GM12874 (cell line): ENCODE results near the gene KLF6.

Source experiments
- CTCF ChIP-seq: IDR thresholded peaks from 2 replicates; pipeline ENCODE4 v1.5.1; 2011; ENCODE audit warnings: low read depth, mild to moderate bottlenecking, control low read depth, low read length, moderate library complexity; ENCODE audit not compliant: insufficient read depth

KLF6 gene

GRCh38 chr10:3816995-3817394 is 32.0 kb upstream of the KLF6 start:
- no peak for TF ChIP-seq CTCF

- no peak for TF ChIP-seq CTCF
These were observed 29.8 kb upstream of the KLF6 start for GRCh38 chr10:3814838-3815220.

- TF ChIP-seq CTCF: no peak
These were observed 29.2 kb upstream of the KLF6 start for GRCh38 chr10:3813986-3814837.

GRCh38 chr10:3813267-3813666 is 28.3 kb upstream of the KLF6 start:
- no peak for TF ChIP-seq CTCF

DNA sequence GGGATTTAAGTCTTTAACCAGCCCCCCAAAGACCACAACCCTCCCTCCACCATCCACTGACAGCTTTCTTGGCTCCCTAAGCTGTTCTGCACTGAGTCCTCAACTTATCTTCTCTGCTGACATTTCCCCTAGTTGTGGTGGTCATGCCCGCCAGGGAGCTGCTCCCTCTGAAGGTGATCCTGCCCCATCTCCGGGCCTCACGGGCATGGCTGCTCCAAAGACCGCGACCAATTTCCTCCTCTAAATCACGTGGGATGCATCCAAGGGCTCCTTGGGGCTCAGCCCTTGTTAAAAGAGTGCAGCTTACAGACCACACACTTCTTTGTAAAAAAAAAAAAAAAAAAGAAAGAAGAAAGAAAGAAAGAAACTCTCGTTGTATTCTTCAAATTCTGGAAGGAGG is 27.1 kb upstream of the KLF6 start:
- TF ChIP-seq CTCF: no peak

DNA sequence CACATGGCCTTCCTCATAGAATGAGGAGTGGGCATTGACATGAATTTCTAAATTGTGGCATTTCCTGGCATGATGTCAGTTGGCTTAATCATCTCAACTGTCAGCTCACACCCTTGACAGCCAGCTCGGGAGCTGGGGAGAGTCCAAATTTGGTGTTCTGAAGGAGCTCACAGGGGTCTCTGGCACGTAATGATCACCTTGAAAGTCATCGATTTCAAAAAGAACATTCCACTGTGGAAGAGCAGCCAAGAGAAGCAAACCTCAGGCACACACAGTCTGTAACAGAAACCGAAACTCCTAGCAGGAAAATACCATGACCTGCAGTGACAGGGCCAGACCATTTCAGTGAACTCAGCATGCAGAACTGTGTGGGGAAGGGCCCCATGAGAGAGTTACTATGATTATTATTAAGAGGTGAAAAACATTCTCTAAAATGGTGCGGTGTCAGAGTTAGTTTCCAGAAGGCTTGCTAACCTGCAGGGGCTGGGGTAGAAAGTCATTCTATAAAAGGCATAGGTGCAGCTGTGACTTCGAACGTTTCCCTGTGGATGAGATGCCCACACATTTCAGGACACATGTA is 26.4 kb upstream of the KLF6 start:
- TF ChIP-seq CTCF: no peak

DNA sequence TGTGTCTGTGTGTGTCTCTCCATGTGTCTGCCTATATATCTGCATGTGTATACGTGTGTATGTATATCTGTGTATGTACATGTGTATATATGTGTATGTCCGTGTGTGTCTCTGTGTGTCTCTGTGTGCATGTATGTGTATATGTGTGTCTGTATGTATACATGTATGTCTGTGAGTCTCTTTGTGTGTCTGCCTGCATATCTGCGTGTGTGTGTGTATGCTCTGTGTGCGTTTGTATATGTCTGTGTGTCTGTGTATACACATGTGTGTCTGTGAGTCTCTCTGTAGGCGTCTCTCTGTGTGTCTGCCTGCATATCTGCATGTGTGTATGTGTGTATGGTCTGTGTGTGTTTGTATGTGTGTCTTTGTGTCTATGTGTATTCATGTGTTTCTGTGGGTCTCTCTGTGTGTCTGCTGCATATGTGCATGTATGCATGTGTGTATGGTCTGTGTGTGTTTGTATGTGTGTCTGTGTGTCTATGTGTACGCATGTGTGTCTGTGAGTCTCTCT is 23.7 kb upstream of the KLF6 start:
- TF ChIP-seq CTCF: no peak
